NCI-H2081 (cell line): ENCODE measurements around the gene ATP13A2.
"Not testable (repeated sequence)": the region's sequence is repeated elsewhere in the genome, so short reads cannot be mapped to it uniquely, and the experiment has no call there.

ENCODE experiments used
- DNase-seq, 2 experiments: peaks; one replicate each; lab custom pipeline; 2025; lab: John Stamatoyannopoulos, UW

The ATP13A2 gene

DNA sequence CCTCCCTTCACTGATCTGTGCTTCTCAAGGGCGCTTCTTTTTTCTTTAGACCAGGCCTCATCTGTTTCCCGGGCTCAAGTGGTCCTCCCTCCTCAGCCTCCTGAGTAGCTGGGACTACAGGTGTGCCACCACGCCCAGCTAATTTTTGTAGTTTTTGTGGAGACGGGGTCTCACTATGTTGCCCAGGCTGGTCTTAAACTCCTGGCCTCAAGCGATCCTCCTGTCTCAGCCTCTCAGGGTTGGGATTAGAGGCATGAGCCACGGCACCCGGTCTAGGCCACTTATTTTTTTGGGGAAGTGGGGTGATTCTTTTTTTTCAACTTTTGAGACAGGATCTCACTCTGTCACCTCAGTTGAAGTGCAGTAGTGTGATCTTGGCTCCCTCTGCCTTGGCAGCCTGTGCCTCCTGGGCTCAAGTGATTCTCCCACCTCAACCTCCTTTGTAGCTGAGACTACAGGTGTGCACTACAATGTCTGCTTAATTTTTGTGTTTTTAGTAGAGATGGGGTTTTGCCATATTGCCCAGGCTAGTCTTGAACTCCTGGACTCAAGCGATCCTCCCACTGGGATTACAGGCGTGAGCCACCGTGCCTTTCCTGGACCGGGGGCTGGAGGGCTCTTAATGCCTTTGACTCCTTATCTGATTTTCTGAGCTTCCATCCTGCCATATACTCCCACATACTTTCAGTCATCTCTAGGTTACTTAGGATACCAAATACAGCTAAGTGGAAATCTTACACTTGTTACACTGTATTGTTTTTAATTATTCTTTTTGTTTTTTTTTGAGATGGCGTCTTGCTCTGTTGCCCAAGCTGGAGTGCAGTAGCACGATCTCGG is 50.2 kb downstream of the ATP13A2 start:
- no peak for DNase-seq

GRCh38 chr1:16960560-16961296 is 51.0 kb downstream of the ATP13A2 start:
- DNase-seq, result peak; percentile 81 to 87

- DNase-seq, result no peak
Observed at GRCh38 chr1:16958475-16958874, 53.3 kb downstream of the ATP13A2 start.

DNA sequence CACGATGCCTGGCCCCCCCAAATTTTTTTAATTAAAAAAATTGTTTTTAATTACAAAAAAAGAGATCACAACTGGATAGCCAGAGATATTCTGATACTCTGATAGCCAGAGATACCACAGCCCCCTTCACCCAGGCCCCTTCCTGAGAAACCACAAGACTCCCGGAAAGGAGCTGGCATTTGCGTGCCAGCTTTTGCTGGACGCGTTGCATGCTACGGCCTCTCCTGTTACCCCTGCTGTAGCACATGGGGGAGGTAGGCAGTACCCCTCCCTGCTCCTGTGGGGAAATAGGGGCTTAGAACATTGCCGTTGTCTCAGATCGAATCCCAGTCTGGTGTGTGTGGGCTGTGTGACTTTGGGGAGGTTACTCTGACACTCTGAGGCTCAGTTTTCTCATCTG is 54.0 kb downstream of the ATP13A2 start:
- no peak for DNase-seq

DNA sequence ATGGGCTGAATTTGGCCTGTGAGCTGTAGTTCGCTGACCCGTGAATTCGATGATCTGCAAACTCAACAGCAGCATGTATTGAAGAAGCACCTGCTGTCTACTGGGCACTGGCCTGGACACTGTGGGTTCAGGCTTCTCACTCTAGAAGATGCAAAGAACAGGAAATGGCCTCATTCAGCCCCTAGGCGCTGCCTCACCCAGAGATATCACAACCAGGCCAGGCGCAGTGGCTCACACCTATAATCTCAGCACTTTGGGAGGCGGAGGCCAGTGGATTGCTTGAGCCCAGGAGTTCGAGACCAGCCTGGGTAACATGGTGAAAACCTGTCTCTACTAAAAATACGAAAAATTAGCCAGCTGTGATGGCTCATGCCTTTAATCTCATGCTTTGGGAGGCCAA is 55.0 kb downstream of the ATP13A2 start:
- no peak for DNase-seq

GRCh38 chr1:16955186-16955585 is 56.5 kb downstream of the ATP13A2 start:
- DNase-seq, result no peak

GRCh38 chr1:16954579-16954978 is 57.1 kb downstream of the ATP13A2 start:
- DNase-seq, result no peak

- not testable (repeated sequence) for DNase-seq
Observed at GRCh38 chr1:16952376-16952775, 59.4 kb downstream of the ATP13A2 start.

DNA sequence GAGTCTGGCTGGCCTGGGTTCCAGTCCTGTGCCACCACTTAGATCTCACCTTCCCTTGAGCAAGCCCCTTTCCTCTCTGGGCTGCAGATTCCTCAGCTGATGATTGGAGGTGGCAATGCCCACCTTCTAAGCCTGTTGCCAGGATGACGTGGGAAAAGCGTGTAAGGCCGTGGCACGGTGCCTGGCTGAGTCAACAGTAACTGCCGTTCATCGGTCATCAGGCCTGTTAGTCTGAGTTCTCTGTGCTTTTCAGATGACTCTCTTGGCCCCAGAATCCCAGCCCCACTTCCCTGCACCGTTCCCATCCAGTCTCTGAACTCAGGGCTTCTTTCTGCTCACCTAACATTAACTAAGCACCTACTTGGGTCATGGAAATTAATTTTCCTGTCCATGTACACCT is 62.7 kb downstream of the ATP13A2 start:
- not testable (repeated sequence) for DNase-seq

DNA sequence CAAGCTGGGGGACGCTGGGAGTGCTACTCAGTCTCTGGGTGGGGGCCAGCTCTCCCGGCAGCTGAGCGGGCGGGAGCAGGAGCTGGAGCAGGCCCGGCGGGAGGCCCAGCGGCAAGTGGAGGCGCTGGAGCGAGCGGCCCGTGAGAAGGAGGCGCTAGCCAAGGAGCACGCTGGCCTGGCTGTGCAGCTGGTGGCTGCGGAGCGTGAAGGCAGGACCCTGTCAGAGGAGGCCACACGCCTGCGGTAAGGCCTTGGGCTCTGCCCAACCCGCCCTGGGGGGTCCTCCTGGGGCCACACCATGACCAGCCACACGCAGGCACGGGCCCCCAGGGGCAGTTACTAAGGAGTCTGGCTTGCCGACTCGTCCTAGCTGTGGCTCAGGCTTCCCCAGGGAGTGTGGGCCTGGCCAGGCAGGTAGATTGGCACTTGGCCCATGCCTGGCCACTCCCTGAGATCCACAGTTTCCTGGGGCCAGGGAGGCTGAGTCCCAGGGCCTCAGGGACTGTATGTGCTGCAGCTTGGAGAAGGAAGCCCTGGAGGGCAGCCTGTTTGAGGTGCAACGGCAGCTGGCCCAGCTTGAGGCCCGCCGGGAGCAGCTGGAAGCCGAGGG is 63.3 kb downstream of the ATP13A2 start:
- peak in 1 of 2 experiments; percentile 25 for DNase-seq

DNA sequence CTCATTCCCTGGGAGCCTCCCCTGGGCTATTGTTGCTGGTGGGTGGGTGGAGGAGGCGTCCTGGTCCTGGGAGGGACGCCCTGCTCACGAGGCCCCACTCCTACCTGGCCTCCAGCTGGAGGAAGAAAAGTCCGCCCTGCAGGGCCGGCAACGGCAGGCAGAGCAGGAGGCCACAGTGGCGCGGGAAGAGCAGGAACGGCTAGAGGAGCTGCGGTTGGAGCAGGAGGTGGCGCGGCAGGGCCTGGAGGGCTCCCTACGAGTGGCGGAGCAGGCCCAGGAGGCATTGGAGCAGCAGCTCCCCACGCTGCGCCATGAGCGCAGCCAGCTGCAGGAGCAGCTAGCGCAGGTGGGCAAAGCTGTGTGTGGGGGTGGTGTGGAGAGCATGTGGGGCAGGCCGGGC is 65.1 kb downstream of the ATP13A2 start:
- DNase-seq, result no peak

GRCh38 chr1:16946185-16946584 is 65.5 kb downstream of the ATP13A2 start:
- not testable (repeated sequence) for DNase-seq

GRCh38 chr1:16945512-16945911 is 66.2 kb downstream of the ATP13A2 start:
- DNase-seq, result not testable (repeated sequence)

DNA sequence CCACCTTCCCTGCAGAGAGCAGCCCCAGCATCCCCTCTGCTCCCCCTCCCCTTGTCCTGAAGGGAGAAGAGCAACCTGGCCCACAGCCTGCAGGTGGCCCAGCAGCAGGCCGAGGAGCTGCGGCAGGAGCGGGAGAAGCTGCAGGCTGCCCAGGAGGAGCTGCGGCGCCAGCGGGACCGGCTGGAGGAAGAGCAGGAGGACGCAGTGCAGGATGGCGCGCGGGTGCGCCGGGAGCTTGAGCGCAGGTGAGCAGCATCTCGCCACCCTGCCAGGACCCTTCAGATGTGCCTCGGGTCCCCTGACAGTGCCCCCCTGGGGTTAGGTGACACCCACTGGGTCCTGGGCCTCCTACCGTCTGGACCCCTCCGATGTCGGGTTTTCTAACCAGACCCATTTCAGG is 67.7 kb downstream of the ATP13A2 start:
- DNase-seq, result no peak

DNA sequence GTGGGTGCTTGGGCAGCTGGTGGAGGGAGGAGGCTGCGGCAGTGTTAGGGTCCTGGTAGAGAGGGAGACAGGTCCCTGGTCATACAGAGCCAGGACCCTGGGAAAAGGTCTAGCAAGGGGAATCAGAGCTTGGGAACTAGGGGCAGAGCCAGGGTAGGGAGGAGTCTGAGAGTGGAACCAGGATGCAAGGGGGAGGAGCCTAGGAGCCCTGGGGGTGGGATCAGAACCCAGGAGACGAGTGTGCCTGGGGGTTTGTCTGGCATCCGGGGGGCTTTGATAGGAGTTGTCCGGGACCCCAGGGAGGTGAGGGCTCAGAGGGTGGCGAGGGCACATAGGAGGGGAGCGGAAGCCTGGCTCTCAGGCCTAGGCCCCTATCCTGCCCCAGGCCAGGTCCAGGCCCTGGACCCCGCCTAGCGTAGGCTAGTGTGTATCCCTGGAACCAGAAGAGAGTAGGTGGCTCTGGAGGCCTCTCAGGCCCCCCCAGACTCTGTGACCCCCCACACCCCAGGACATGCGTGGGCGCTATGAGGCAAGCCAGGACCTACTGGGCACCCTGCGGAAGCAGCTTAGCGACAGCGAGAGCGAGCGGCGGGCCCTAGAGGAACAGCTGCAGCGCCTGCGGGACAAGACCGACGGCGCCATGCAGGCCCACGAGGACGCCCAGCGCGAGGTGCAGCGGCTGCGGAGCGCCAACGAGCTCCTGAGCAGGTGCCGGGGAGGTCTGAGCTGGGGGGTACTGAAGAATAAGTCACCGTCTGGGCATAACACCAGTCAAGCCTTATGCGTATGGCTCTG is 72.1 kb downstream of the ATP13A2 start:
- not testable (repeated sequence) for DNase-seq

DNA sequence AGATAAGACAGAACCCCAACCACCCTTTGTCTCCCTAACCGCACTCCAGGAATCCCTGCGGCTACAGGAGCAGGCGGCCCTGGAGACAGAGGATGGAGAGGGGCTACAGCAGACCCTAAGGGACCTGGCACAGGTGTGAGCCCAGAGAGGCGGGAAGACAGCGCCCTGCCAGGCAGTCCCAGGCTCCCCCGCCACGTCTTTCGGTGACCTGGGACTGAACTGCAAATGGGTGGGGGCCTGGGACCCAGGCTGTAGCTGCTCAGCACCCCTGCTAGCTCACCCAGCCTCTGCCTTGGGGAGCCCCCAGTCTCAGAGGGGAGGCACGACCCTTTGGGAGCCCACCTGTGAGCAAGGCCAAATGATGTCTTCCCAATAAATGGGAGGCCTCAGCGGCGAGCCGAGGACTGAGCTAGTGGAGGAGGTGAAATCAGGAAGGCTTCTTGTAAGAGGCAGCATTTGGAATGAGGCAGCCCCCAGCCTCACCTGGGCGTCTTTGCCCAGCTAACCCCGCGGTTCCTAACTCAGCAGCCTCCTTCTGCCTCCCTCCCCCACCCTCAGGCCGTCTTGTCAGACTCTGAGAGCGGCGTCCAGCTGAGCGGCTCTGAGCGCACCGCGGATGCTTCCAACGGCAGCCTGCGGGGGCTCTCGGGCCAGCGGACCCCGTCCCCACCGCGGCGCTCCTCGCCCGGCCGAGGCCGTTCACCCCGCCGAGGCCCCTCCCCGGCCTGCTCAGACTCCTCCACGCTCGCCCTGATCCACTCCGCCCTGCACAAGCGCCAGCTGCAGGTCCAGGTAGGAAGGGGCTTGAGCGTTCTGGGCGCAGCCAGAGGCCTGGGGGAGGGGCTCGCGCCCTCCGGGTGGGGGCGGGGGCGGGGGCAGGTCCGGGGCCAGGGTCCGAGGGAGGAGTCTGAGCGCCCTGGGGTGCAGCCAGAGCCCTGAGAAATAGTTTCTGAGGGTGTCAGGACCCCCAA is 73.1 kb downstream of the ATP13A2 start:
- DNase-seq, result no peak

GRCh38 chr1:16936580-16936979 is 75.1 kb downstream of the ATP13A2 start:
- DNase-seq, result not testable (repeated sequence)
